GM12801 (cell line): ENCODE results near the gene PDCL3.

Experiments used
- TF ChIP-seq, protein P1 (sequence below): IDR thresholded peaks from one replicate; pipeline ENCODE4 v1.5.1; 2011; ENCODE audit warnings: control low read depth; ENCODE audit not compliant: insufficient read length; ENCODE audit errors: extremely low read depth

PDCL3 gene

DNA sequence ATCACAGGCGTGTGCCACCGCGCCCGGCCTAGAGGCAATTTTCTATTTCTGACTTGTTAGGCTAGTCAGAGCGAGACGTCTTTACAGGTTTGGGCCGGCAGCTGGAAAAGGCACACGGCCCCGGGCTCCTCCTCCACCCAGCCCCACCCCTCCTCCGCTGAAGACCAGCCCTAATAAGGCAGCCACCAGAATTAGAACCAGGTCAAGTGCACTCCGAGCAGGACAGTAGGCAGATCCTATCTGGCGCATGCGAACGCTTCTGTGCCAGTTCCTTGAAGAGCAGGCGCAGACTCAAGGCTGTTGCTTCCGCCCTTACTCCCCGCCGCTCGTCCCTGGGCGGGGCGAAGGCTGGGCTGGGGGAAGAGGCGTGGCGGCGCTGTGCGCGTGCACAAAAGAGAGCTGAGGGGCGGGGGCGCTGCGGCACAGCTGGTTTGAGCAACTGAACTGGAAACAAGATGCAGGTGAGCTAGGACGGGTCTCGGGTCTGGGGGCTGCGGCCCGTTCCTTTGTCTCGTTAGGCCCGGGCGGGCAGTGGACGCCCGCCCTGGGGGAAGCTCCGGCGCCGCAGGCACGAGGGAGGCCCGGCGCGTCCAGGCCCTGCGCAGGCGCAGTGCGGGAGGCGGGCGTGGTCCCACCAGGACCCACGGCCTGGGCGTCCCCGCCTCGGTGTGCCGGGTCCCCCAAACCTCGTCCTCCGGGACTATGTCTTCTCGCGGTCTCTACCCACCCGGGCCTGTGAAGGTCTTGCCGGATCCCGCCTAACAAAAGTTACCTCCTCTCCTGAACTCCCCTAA lies at the start of gene PDCL3:
Gene PDCL3, plus strand, starts transcription at position 381 of the 794 bp plus-strand sequence. Its CDS starts 75 bp downstream, at position 456.
- TF ChIP-seq, protein P1, sequence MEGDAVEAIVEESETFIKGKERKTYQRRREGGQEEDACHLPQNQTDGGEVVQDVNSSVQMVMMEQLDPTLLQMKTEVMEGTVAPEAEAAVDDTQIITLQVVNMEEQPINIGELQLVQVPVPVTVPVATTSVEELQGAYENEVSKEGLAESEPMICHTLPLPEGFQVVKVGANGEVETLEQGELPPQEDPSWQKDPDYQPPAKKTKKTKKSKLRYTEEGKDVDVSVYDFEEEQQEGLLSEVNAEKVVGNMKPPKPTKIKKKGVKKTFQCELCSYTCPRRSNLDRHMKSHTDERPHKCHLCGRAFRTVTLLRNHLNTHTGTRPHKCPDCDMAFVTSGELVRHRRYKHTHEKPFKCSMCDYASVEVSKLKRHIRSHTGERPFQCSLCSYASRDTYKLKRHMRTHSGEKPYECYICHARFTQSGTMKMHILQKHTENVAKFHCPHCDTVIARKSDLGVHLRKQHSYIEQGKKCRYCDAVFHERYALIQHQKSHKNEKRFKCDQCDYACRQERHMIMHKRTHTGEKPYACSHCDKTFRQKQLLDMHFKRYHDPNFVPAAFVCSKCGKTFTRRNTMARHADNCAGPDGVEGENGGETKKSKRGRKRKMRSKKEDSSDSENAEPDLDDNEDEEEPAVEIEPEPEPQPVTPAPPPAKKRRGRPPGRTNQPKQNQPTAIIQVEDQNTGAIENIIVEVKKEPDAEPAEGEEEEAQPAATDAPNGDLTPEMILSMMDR = no peak

DNA sequence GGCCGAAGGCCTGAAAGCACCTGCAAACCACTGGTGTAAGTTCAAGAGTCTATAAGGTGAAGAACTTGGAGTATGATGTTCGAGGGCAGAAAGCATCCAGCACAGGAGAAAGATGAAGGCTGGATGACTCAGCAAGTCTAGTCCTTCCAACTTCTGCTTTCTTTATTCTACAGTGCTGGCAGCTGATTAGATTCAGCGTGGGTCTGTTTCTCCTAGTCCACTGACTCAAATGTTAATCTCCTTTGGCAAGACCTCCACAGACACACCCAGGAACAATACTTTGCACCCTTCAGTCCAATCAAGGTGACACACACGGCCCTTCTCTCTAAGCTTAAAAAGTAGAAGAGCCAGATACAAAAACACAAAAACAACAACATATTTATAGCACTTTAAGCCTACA lies 49.1 kb upstream of the PDCL3 start:
- TF ChIP-seq, protein P1 = no peak

DNA sequence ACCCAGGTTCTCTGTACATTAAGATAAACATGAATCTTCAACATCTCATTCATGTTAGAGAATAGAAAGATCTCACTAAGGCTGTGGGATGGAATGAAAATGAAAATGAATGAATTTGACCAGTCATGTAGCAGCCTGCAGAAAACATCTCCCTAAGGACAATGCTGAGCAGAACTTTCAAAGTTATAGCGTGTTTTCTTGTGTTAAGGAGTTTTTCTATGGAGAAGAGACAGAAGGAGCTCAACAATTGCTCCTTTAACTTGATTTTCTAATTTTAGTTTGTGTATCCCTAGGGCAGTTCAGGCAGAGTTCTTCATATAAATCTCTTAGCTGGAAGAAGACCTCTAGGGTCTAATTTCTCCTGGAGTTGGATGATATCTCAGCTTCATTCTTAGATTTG lies 45.2 kb upstream of the PDCL3 start:
- TF ChIP-seq, protein P1 = no peak

DNA sequence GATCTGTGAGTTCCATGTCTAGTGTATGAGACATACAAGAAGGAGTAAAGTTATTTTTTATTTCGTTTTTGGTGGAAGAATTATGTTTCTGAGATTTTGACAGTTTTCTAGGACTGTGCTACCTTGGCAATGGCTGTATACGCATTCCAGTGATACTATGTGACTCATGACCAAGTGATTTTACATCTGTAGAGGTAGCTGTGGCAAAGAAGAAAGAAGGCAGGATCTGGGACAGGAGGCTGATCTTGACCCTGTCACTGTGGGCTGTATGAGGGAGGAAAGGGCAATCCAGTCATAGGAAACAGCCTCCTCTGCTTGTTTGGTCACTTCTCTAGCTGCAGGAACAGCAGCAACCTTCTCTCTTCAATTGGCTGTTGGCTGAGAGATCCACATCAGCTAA lies 44.0 kb upstream of the PDCL3 start:
- TF ChIP-seq, protein P1 = no peak

DNA sequence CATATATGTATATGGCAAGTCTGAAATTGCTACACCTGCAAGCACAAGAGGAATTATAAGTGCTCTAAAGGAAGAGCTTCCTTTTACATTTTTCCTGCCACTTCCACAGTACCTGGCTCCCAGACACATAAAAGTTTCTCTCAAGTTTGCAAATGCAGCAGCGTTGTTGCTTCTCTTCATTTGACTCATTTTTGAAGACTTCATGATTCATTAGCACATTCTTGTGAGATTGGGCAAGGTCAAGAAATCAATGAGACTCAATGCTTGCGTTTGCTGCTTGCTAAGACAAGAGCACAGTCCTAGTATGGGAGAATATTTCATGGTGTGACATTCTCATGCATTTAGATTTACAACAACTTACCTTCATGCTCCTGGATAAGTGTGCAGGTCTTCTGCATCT lies 42.6 kb upstream of the PDCL3 start:
- TF ChIP-seq, protein P1 = no peak

DNA sequence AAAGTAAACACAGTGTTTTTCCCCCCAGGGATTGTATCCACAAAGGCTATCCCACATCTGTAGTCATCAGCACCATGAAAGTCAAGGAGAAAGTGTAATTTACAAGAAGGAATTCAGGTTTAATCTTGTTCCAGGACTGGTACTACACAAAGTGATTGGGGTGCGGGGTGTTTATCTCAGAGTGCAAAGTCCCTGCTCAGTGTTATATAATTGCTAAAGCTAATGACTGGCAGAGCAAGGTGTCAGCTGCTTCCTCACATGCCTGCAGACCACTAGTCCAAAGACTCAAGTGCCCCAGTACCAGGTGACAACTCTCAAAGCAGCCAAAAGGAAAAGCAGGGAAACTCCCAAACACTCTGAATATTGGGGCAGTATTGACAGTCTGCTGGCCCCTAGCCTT lies 40.4 kb upstream of the PDCL3 start:
- TF ChIP-seq, protein P1 = no peak

DNA sequence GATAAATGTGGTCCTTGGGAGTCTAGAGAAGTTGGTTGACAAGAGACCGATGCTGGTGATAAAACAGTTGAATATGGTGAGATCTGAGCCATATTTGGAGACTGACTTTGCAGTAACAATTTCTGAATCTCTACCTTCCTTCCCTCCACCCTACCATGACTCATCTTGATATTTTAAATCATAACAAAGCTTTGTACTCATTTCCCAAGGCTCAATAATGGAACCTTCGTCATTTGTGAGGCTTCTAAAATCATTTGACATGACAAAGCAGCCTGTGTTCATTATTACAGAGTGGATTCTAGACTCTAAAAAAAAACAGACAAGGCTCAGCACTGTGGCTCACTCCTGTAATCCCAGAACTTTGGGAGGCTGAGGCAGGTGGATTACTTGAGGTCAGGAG lies 38.5 kb upstream of the PDCL3 start:
- TF ChIP-seq, protein P1 = no peak
